H1 (cell line): ENCODE results near the gene DEAF1. TPM values are rescaled to one million over a fixed set of nuclear protein-coding genes. Genes with fewer than 3 reads are reported as not detected.
A peak's percentile ranks its signal among the peaks of the same experiment; 100 is the strongest.

Experiments used
- CTCF ChIA-PET: fragments of 300-600 bp; sonication (Branson Sonifier 250); formaldehyde crosslinking; loops from one replicate; lab custom pipeline; 2021; ENCODE audit not compliant: partially characterized antibody; lab: Charles Lee
- POLR2A ChIA-PET: fragments of 300-600 bp; sonication (Branson Sonifier 250); formaldehyde crosslinking; loops from one replicate; lab custom pipeline; 2021; ENCODE audit warnings: inconsistent platforms; ENCODE audit not compliant: partially characterized antibody; lab: Charles Lee
- DNase-seq, 2 experiments: peaks; one replicate each; pipeline versions ENCODE4 v3.0.0 to v3.0.0-alpha.2; 2010 to 2022; ENCODE audit warnings: low spot score in 2 of 2, low read depth in 1 of 2, mixed read lengths in 1 of 2
- FAIRE-seq: peaks from 2 replicates; lab custom pipeline; 2011; peaks lifted over from hg19 to GRCh38; lab: Jason Lieb, UNC
- H2AFZ ChIP-seq: 2 replicates; pipeline ENCODE4 v1.8.1; 2012; ENCODE audit warnings: low read length, inconsistent platforms
- H2AK5ac ChIP-seq: 2 replicates; pipeline ENCODE4 v1.6.1; 2013; ENCODE audit warnings: low read depth, low read length
- H2BK120ac ChIP-seq: replicated peaks from 2 replicates; pipeline ENCODE3; 2013; ENCODE audit warnings: low read depth, low read length, inconsistent platforms
- H2BK12ac ChIP-seq: 2 replicates; pipeline ENCODE4 v1.6.1; 2013; ENCODE audit warnings: low read depth, low read length
- H2BK15ac ChIP-seq: 2 replicates; pipeline ENCODE4 v1.6.1; 2013; ENCODE audit warnings: low read length
- H2BK20ac ChIP-seq: 2 replicates; pipeline ENCODE4 v1.6.1; 2013; ENCODE audit warnings: low read length
- H2BK5ac ChIP-seq: 2 replicates; pipeline ENCODE4 v1.6.1; 2013; ENCODE audit warnings: low read depth, low read length
- H3K14ac ChIP-seq: 2 replicates; pipeline ENCODE4 v1.6.1; 2013; ENCODE audit warnings: inconsistent platforms; ENCODE audit not compliant: insufficient read length
- H3K18ac ChIP-seq: 2 replicates; pipeline ENCODE4 v1.6.1; 2013; ENCODE audit warnings: low read length; ENCODE audit errors: extremely low read depth
- H3K23ac ChIP-seq: 2 replicates; pipeline ENCODE4 v1.6.1; 2013; ENCODE audit warnings: inconsistent platforms; ENCODE audit not compliant: insufficient read length
- H3K23me2 ChIP-seq: 2 replicates; pipeline ENCODE4 v1.6.1; 2013; ENCODE audit warnings: low read depth, low read length
- H3K27ac ChIP-seq: 2 replicates; pipeline ENCODE4 v1.6.1; 2011; ENCODE audit warnings: low read depth, low read length, inconsistent platforms
- H3K27me3 ChIP-seq, 4 experiments: replicated peaks in 1 of 4; 1 replicate in 1 of 4; 2 replicates in 3 of 4; pipeline versions ENCODE4 v1.6.1 to v1.8.1; 2011 to 2013; ENCODE audit warnings: low read length in 3 of 4, mild to moderate bottlenecking in 3 of 4, inconsistent platforms in 2 of 4, mixed read lengths in 2 of 4, moderate library complexity in 1 of 4; ENCODE audit not compliant: control insufficient read depth in 3 of 4, insufficient read depth in 3 of 4; ENCODE audit errors: extremely low read depth in 1 of 4
- H3K36me3 ChIP-seq, 4 experiments: 2 replicates each; pipeline versions ENCODE4 v1.6.1 to v1.8.1; 2011 to 2013; ENCODE audit warnings: mild to moderate bottlenecking in 4 of 4, low read length in 3 of 4, moderate library complexity in 2 of 4, control low read depth in 1 of 4, inconsistent platforms in 1 of 4; ENCODE audit not compliant: insufficient read depth in 4 of 4, control insufficient read depth in 2 of 4
- H3K4ac ChIP-seq: replicated peaks from 2 replicates; pipeline ENCODE3; 2013; ENCODE audit warnings: low read length, low read depth, mixed read lengths, inconsistent platforms; ENCODE audit not compliant: insufficient read length
- H3K4me1 ChIP-seq, 4 experiments: replicated peaks in 1 of 4; 1 replicate in 1 of 4; 2 replicates in 3 of 4; pipeline versions ENCODE4 v1.6.1 to v1.8.1; 2011 to 2013; ENCODE audit warnings: low read length in 3 of 4, inconsistent platforms in 2 of 4, mixed read lengths in 1 of 4; ENCODE audit not compliant: insufficient read depth in 4 of 4, control insufficient read depth in 3 of 4
- H3K4me2 ChIP-seq, 2 experiments: 2 replicates each; pipeline versions ENCODE4 v1.6.1 to v1.8.1; 2011 to 2013; ENCODE audit warnings: low read depth in 2 of 2, low read length in 2 of 2, control low read depth in 1 of 2, inconsistent platforms in 1 of 2, mild to moderate bottlenecking in 1 of 2; ENCODE audit not compliant: insufficient read depth in 1 of 2
- H3K4me3 ChIP-seq, 4 experiments: fragments of 200-600, 300-600 bp in 1 of 4; sonication (generic), shearing (Covaris generic), sonication (Bioruptor Twin) in 1 of 4; 2 replicates each; pipeline versions ENCODE4 v1.5.1 to v1.8.1; 2011 to 2016; ENCODE audit warnings: low read length in 4 of 4, low read depth in 3 of 4, control low read depth in 2 of 4, inconsistent platforms in 2 of 4, mild to moderate bottlenecking in 2 of 4, mixed read lengths in 1 of 4, moderate library complexity in 1 of 4; ENCODE audit not compliant: insufficient read depth in 2 of 4; ENCODE audit errors: extremely low read depth in 1 of 4
- H3K56ac ChIP-seq: replicated peaks from 2 replicates; pipeline ENCODE3; 2013; ENCODE audit warnings: low read depth, mild to moderate bottlenecking, mixed read lengths, low read length, inconsistent platforms; ENCODE audit not compliant: insufficient read length
- H3K79me1 ChIP-seq: 2 replicates; pipeline ENCODE4 v1.6.1; 2013; ENCODE audit warnings: low read depth, low read length, control low read depth
- H3K79me2 ChIP-seq, 2 experiments: 2 replicates each; pipeline versions ENCODE4 v1.6.1 to v1.8.1; 2012 to 2013; ENCODE audit warnings: low read length in 2 of 2, mild to moderate bottlenecking in 2 of 2, inconsistent platforms in 1 of 2; ENCODE audit not compliant: insufficient read depth in 2 of 2, control insufficient read depth in 1 of 2
- H3K9ac ChIP-seq, 4 experiments: replicated peaks in 1 of 4; 1 replicate in 1 of 4; 2 replicates in 3 of 4; pipeline versions ENCODE4 v1.6.1 to v1.8.1; 2011 to 2013; ENCODE audit warnings: low read depth in 3 of 4, low read length in 3 of 4, control low read depth in 2 of 4, mild to moderate bottlenecking in 2 of 4, moderate library complexity in 2 of 4, inconsistent platforms in 1 of 4; ENCODE audit errors: extremely low read depth in 1 of 4
- H3K9me3 ChIP-seq, 2 experiments: 2 replicates each; pipeline versions ENCODE4 v1.6.1 to v1.8.1; 2012 to 2013; ENCODE audit warnings: mild to moderate bottlenecking in 2 of 2, moderate library complexity in 2 of 2, control low read depth in 1 of 2, inconsistent platforms in 1 of 2, low read depth in 1 of 2, low read length in 1 of 2, mixed read lengths in 1 of 2; ENCODE audit not compliant: insufficient read depth in 2 of 2
- H4K20me1 ChIP-seq, 2 experiments: replicated peaks in 1 of 2; 2 replicates each; pipeline versions ENCODE3 to v1.8.1; 2011 to 2013; ENCODE audit warnings: inconsistent platforms in 2 of 2, low read length in 2 of 2, mild to moderate bottlenecking in 1 of 2; ENCODE audit not compliant: insufficient read depth in 2 of 2, control insufficient read depth in 1 of 2
- H4K5ac ChIP-seq: 2 replicates; pipeline ENCODE4 v1.6.1; 2013; ENCODE audit warnings: low read length, low read depth, mixed read lengths, inconsistent platforms; ENCODE audit not compliant: insufficient read length
- H4K8ac ChIP-seq: 2 replicates; pipeline ENCODE4 v1.8.0; 2013; ENCODE audit warnings: mild to moderate bottlenecking, moderate library complexity, low read length, inconsistent platforms; ENCODE audit not compliant: insufficient read depth; ENCODE audit errors: extremely low read depth
- H4K91ac ChIP-seq: replicated peaks from 2 replicates; pipeline ENCODE3; 2013; ENCODE audit warnings: low read length, mixed read lengths, inconsistent platforms; ENCODE audit not compliant: insufficient read length
- GTF2F1 ChIP-seq: IDR thresholded peaks from 2 replicates; pipeline ENCODE4 v1.6.1; 2012; ENCODE audit warnings: low read depth, low read length, improper control_type of control experiment, borderline replicate concordance
- NANOG ChIP-seq: IDR thresholded peaks from 2 replicates; pipeline ENCODE4 v1.6.1; 2011; ENCODE audit warnings: low read length, low read depth, mild to moderate bottlenecking, inconsistent platforms; ENCODE audit not compliant: insufficient read depth, poor library complexity, severe bottlenecking
- WGBS, 2 experiments: shearing (Covaris generic) in 1 of 2; methylation state at CpG; one replicate each; pipeline versions ENCODE4 v1.1.6 to v1.1.7; 2013 to 2015; ENCODE audit warnings: low lambda C conversion rate in 2 of 2, mixed read lengths in 2 of 2, inconsistent platforms in 1 of 2, low coverage in 1 of 2, missing lambda C conversion rate in 1 of 2; ENCODE audit not compliant: insufficient replicate concordance in 2 of 2, insufficient coverage in 1 of 2, insufficient read length in 1 of 2; ENCODE audit errors: extremely low coverage in 1 of 2, missing lambda C conversion rate in 1 of 2; 5-methylcytosine and 5-hydroxymethylcytosine counted together
- polyA plus RNA-seq, 7 experiments: library from polyadenylated mRNA; depleted of rRNA in 3 of 7; stranded (reverse) in 5 of 7; unstranded in 2 of 7; fragments of >200 nt in 5 of 7; fragments of 200-250 nt in 2 of 7; gene quantifications; 1 replicate in 5 of 7; 2 replicates in 1 of 7; 4 replicates in 1 of 7; pipeline versions ENCODE4 v1.2.1 to v1.2.3, GENCODE V29; 2011 to 2013; ENCODE audit warnings: missing spikeins in 2 of 7, mixed read lengths in 2 of 7
- total RNA-seq: library from RNA; stranded (reverse); fragmentation: NEBNext Ultra II Directional; extraction: Animal tissue kit (Norgen Biotek cat#: 25700); gene quantifications from 2 replicates; pipeline ENCODE4 v1.2.1, GENCODE V29; 2021

Gene DEAF1
- total and polyA plus RNA-seq, 2 of the 8 experiments (the other 6 are each of a cell fraction or from before 2014, with no cell fraction given) = 47.3 to 58.4 TPM

GRCh38 chr11:728901-729491, 34.0 kb upstream of the DEAF1 start:
- H3K4ac ChIP-seq = no peak overlapping the region
- TF ChIP-seq NANOG (no peak), GTF2F1 (no peak)
- TF ChIP-seq, all 59 proteins: peak for 0
- Histone ChIP-seq H2BK15ac (no peak overlapping the region), H2BK12ac (no peak overlapping the region), H3K36me3 (no peaks in the 10 kb centered on the region), H4K8ac (peak overlapping the region; percentile 60; the same call in 1 of the 2 replicates), H3K9me3 (no peaks in the 10 kb centered on the region), H4K20me1 (no peaks in the 10 kb centered on the region), H2AK5ac (no peak overlapping the region), H3K23ac (no peak overlapping the region), H3K23me2 (peaks cover 7% of the 10 kb centered on the region; the same call in 1 of the 2 replicates), H2BK120ac (no peak overlapping the region), H3K4me1 (peaks cover 0 to 19% (median 12%) of the 10 kb centered on the region in 4 experiments; a peak in 5 of 7 replicates), H3K79me2 (no peaks in the 10 kb centered on the region), H2BK5ac (no peak overlapping the region), H3K14ac (no peak overlapping the region), H2AFZ (no peak overlapping the region), H3K4me3 (no peak overlapping the region), H2BK20ac (no peak overlapping the region), H3K79me1 (no peaks in the 10 kb centered on the region), H3K56ac (no peak overlapping the region), H4K91ac (no peak overlapping the region), H3K4me2 (no peak overlapping the region), H3K27ac (no peak overlapping the region), H3K9ac (no peak overlapping the region), H3K27me3 (peaks cover 0 to 2% (median 0%) of the 10 kb centered on the region in 4 experiments; a peak in 2 of 7 replicates), H3K18ac (no peak overlapping the region), H4K5ac (no peak overlapping the region)
- DNase-seq = no peak
- WGBS, 2 experiments = 95% methylated on average over 15 of the region's 15 CpGs; no CpG with 5 or more reads in 1 of the 2 experiments
- ChIA-PET POLR2A (interaction anchor here (0.9 to 13.2 kb wide), 7 partner anchors 16 to 40 kb away, joined by 3 to 216 read pairs (median 6); partner anchors contain the start of gene TALDO1), CTCF (interaction anchor here (0.6 to 15.4 kb wide), 15 partner anchors 8 to 209 kb away, joined by 3 to 395 read pairs (median 4); partner anchors contain the start of genes DEAF1, EPS8L2, TALDO1 and TMEM80)
- FAIRE-seq = no peak
